ENCODE data around the gene COL7A1. TPM values are rescaled to one million over a fixed set of nuclear protein-coding genes. Genes with fewer than 3 reads are reported as not detected.

COL7A1 gene
- total and polyA plus RNA-seq, 2 of the 8 experiments (the other 6 are each of a cell fraction or from before 2014, with no cell fraction given), result 10.7 to 13.9 TPM

DNA sequence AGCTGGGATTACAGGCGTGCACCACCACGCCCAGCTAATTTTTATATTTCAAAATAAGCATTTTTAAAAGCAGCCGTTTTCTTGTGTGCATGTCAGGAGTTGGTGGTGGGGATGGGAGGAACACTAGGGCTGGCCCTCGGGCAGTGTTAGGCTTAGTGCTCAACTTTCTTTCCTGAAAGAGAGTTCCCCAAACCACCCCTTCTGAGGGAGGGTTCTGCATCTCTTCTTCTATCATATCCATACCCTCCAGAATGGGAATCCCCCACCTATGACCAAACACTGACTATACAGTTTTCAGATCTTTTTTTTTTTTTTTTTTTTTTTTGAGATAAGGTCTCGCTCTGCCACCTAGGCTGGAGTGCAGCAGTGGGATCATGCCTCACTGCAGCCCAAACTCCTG lies 51.0 kb downstream of the COL7A1 start (continued):
- no peak for TF ChIP-seq CHD7 (IDR thresholded peaks at IDR 0.05; ENCODE audit: insufficient replicate concordance, low read length)
- no peak for TF ChIP-seq KDM4A (IDR thresholded peaks at IDR 0.05; ENCODE audit: low read depth, low read length, severe bottlenecking)
- TF ChIP-seq JUN (IDR thresholded peaks at IDR 0.05; ENCODE audit: low read depth, low read length), result no peak
- no peak for TF ChIP-seq SP2 (IDR thresholded peaks at IDR 0.05; ENCODE audit: low read length)
- TF ChIP-seq NRF1 (IDR thresholded peaks at IDR 0.05; ENCODE audit: low read depth, low read length), result no peak
- no peak for TF ChIP-seq PHF8 (conservative IDR thresholded peaks at IDR 0.05; ENCODE audit: low read depth, low read length)
- TF ChIP-seq SRF (IDR thresholded peaks at IDR 0.05; ENCODE audit: low read depth, low read length), result no peak
- TF ChIP-seq TBP (IDR thresholded peaks at IDR 0.05; ENCODE audit: low read depth, low read length), result no peak
- no peak for TF ChIP-seq CREB1 (IDR thresholded peaks at IDR 0.05)
- no peak for TF ChIP-seq YY1 (IDR thresholded peaks at IDR 0.05; ENCODE audit: low read depth, low read length)
- no peak for TF ChIP-seq EZH2 (IDR thresholded peaks at IDR 0.05; ENCODE audit: low read depth, low read length, severe bottlenecking)
- TF ChIP-seq GABPA (IDR thresholded peaks at IDR 0.05; ENCODE audit: borderline replicate concordance, insufficient read depth, low read length), result no peak
- no peak for TF ChIP-seq TAF1 (IDR thresholded peaks at IDR 0.05; ENCODE audit: low read depth, low read length)

All from H1 (cell line).